Loucy (cell line): ENCODE measurements around the gene TMEM35A.

ENCODE experiments used
- H2AFZ ChIP-seq: fragments of 200-600 bp; sonication (generic); 2 replicates; pipeline ENCODE4 v1.6.0; 2016; ENCODE audit warnings: antibody characterized with exemption, mild to moderate bottlenecking, low read length, moderate library complexity
- H3F3A ChIP-seq: fragments of 200-600 bp; 2 replicates; pipeline ENCODE4 v1.6.0; 2016; ENCODE audit warnings: antibody characterized with exemption, low read depth, mild to moderate bottlenecking
- H3K27me3 ChIP-seq: fragments of 200-600 bp; sonication (generic); 2 replicates; pipeline ENCODE4 v1.6.1; 2014; ENCODE audit warnings: low read length, mild to moderate bottlenecking; ENCODE audit not compliant: insufficient read depth, poor library complexity, severe bottlenecking
- H3K36me3 ChIP-seq: fragments of 200-600 bp; sonication (generic); 2 replicates; pipeline ENCODE4 v1.6.1; 2016; ENCODE audit warnings: low read length; ENCODE audit not compliant: insufficient read depth
- H3K4me1 ChIP-seq: fragments of 200-600 bp; sonication (generic); 2 replicates; pipeline ENCODE4 v1.5.1; 2014; ENCODE audit warnings: low read length, mild to moderate bottlenecking; ENCODE audit not compliant: insufficient read depth, poor library complexity, severe bottlenecking
- H3K4me2 ChIP-seq: fragments of 200-600 bp; sonication (generic); 2 replicates; pipeline ENCODE4 v1.6.0; 2014; ENCODE audit warnings: antibody characterized with exemption, low read length, low read depth, mild to moderate bottlenecking; ENCODE audit not compliant: poor library complexity, severe bottlenecking
- H3K4me3 ChIP-seq: fragments of 200-600 bp; sonication (generic); 2 replicates; pipeline ENCODE4 v1.5.1; 2014; ENCODE audit warnings: low read length, mild to moderate bottlenecking, mixed read lengths; ENCODE audit not compliant: poor library complexity, severe bottlenecking
- H3K79me2 ChIP-seq: fragments of 200-600 bp; sonication (generic); 2 replicates; pipeline ENCODE4 v1.6.1; 2014; ENCODE audit warnings: low read length; ENCODE audit not compliant: insufficient read depth
- H3K9ac ChIP-seq: fragments of 200-600 bp; sonication (generic); 2 replicates; pipeline ENCODE4 v1.6.0; 2014; ENCODE audit warnings: mild to moderate bottlenecking, low read depth, low read length, moderate library complexity; ENCODE audit not compliant: poor library complexity, severe bottlenecking
- H3K9me2 ChIP-seq: fragments of 200-600 bp; sonication (generic); replicated peaks from 2 replicates; pipeline ENCODE4 v1.6.1; 2016; ENCODE audit warnings: low read depth, low read length, mixed read lengths
- H3K9me3 ChIP-seq: fragments of 200-600 bp; sonication (generic); 2 replicates; pipeline ENCODE4 v1.6.1; 2014; ENCODE audit warnings: mild to moderate bottlenecking, antibody characterized with exemption, low read length, low read depth; ENCODE audit not compliant: insufficient read depth
- H4K20me1 ChIP-seq: fragments of 200-600 bp; sonication (generic); 2 replicates; pipeline ENCODE4 v1.6.0; 2014; ENCODE audit warnings: antibody characterized with exemption, low read length, mild to moderate bottlenecking; ENCODE audit not compliant: insufficient read depth, poor library complexity, severe bottlenecking
- CTCF ChIP-seq: fragments of 200-600 bp; sonication (generic); conservative IDR thresholded peaks from 2 replicates; pipeline ENCODE4 v1.5.1; 2014; ENCODE audit warnings: mild to moderate bottlenecking, antibody characterized with exemption, low read length
- EZH2phosphoT487 ChIP-seq: fragments of 200-600 bp; IDR thresholded peaks from 2 replicates; pipeline ENCODE4 v1.6.1; 2018; ENCODE audit warnings: antibody characterized with exemption, mild to moderate bottlenecking, moderate library complexity, borderline replicate concordance

TMEM35A gene

GRCh38 chrX:101079736-101080270 lies 1.1 kb downstream of the TMEM35A start:
- Histone ChIP-seq H3F3A (no peaks in the 10 kb centered on the region), H3K9me2 (no peaks in the 10 kb centered on the region), H3K36me3 (no peaks in the 10 kb centered on the region), H3K27me3 (no peaks in the 10 kb centered on the region), H3K9ac (no peak overlapping the region), H3K4me2 (no peak overlapping the region), H3K4me1 (no peaks in the 10 kb centered on the region), H3K9me3 (no peaks in the 10 kb centered on the region), H2AFZ (no peak overlapping the region), H4K20me1 (no peaks in the 10 kb centered on the region), H3K4me3 (no peak overlapping the region), H3K79me2 (no peaks in the 10 kb centered on the region)
- TF ChIP-seq CTCF, result no peak
- no peak for TF ChIP-seq EZH2phosphoT487

DNA sequence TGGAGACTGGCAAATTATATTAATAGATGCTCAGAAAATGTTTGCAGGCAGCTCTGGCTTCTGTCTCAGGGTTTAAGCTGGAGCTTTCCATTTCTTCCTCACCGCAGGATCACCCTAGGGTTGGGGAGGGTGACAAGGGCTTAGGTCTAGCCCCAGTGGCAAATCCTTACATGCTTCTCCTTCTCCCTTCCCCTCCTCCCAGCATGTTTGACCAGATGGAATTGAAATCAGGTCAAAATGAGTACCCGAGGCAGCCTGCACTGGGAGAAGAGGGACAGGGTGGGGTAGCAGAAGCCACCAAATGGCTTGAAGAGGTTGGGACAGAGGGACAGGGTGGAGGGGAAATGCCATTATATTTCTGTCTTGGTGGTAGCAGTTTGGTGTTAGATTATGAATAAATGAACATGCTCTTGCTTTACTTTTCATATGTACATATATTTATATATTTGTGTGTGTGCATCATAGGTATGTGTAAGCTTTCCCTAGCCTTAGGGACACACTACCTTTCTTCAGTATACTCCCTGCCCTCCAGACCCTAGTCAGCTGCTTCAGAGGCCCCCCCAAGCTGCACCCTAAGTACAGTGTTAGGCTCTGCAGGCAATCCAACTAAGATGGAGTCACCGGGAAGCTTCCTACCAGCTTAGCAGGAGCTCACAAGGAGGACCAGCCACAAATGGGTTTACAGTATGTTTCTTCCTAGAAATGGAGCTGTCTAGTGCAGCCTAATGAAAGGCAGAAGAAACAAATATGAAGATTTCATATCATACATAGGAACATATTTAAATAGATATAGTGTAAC lies 1.8 kb downstream of the TMEM35A start:
- H3K4me2 ChIP-seq, result no peak overlapping the region
- no peaks in the 10 kb centered on the region for H3F3A ChIP-seq
- no peaks in the 10 kb centered on the region for H4K20me1 ChIP-seq
- no peaks in the 10 kb centered on the region for H3K79me2 ChIP-seq
- no peak overlapping the region for H3K9ac ChIP-seq
- H3K27me3 ChIP-seq, result no peaks in the 10 kb centered on the region
- no peak overlapping the region for H3K4me3 ChIP-seq
- H3K4me1 ChIP-seq, result no peaks in the 10 kb centered on the region
- TF ChIP-seq EZH2phosphoT487 (no peak), CTCF (no peak)
- H3K9me2 ChIP-seq, result no peaks in the 10 kb centered on the region
- H3K9me3 ChIP-seq, result no peaks in the 10 kb centered on the region
- H3K36me3 ChIP-seq, result no peaks in the 10 kb centered on the region
- no peak overlapping the region for H2AFZ ChIP-seq

DNA sequence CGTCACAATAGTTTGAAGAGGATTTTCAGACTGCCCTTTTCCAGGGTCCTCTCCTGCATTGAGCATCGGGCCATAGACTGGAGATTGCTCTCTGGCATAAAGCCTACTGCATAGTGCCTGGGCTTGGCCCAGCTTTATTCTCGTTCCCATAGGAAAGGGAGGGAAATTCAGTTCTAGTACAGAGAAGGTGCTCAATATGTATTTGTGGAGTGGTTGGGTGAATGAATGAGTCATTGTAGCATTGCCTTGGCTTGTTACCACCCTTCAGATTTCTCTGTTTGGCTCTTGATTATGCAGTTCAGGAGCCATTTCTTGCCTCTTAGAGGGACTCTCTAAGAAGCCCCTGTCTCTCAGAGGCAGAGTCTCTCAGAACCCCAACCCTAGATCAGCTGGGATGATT lies 2.6 kb downstream of the TMEM35A start:
- Histone ChIP-seq H3K27me3 (no peaks in the 10 kb centered on the region), H4K20me1 (no peaks in the 10 kb centered on the region), H3K36me3 (no peaks in the 10 kb centered on the region), H3K9me2 (no peaks in the 10 kb centered on the region), H3K9me3 (no peaks in the 10 kb centered on the region), H3K4me1 (no peaks in the 10 kb centered on the region), H3K4me3 (no peak overlapping the region), H2AFZ (no peak overlapping the region), H3K9ac (no peak overlapping the region), H3F3A (no peaks in the 10 kb centered on the region), H3K4me2 (no peak overlapping the region), H3K79me2 (no peaks in the 10 kb centered on the region)
- TF ChIP-seq EZH2phosphoT487 (no peak), CTCF (no peak)
